ENCODE results near the gene DDX23.

DNA sequence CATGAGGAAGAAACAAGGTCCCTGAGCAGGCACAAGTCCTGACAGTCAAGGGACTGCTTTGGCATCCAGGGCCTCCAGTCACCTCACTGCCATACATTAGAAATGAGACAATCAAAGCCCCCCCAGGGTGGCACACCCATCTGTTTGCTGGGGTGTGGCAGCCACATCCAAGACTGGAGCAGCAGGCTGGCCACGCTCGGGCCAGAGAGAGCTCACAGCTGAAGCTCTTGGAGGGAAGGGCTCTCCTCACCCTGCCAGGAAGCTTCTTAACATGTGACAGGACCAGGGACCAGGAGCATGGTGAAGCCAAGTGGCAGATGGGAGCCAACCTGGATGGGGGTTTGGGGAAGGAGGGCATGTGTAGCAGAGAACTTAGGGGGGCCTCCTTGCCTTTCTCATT, 23.7 kb downstream of the DDX23 start:
- TF ChIP-seq POLR2A (IDR thresholded peaks at IDR 0.05): no peak
- TF ChIP-seq, protein P1, sequence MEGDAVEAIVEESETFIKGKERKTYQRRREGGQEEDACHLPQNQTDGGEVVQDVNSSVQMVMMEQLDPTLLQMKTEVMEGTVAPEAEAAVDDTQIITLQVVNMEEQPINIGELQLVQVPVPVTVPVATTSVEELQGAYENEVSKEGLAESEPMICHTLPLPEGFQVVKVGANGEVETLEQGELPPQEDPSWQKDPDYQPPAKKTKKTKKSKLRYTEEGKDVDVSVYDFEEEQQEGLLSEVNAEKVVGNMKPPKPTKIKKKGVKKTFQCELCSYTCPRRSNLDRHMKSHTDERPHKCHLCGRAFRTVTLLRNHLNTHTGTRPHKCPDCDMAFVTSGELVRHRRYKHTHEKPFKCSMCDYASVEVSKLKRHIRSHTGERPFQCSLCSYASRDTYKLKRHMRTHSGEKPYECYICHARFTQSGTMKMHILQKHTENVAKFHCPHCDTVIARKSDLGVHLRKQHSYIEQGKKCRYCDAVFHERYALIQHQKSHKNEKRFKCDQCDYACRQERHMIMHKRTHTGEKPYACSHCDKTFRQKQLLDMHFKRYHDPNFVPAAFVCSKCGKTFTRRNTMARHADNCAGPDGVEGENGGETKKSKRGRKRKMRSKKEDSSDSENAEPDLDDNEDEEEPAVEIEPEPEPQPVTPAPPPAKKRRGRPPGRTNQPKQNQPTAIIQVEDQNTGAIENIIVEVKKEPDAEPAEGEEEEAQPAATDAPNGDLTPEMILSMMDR (IDR thresholded peaks at IDR 0.05): no peak

Data from right lobe of liver (tissue), 4 donors.